Measurements from ENCODE around the gene CHN2.

Gene CHN2

GRCh38 chr7:29287366-29287765 lies 92.8 kb downstream of the CHN2 start:
- DNase-seq: no peak

GRCh38 chr7:29288181-29289091 lies 93.9 kb downstream of the CHN2 start:
- DNase-seq: no peak

GRCh38 chr7:29289156-29290021 lies 94.8 kb downstream of the CHN2 start:
- no peak for DNase-seq

- no peak for DNase-seq
Measured at GRCh38 chr7:29290829-29291228, 96.3 kb downstream of the CHN2 start.

GRCh38 chr7:29291723-29292618 lies 97.4 kb downstream of the CHN2 start:
- DNase-seq: no peak

GRCh38 chr7:29292886-29293658 lies 98.5 kb downstream of the CHN2 start:
- no peak for DNase-seq

GRCh38 chr7:29296421-29296820 lies 101.8 kb downstream of the CHN2 start:
- DNase-seq: no peak

- peak; percentile 32 to 33 for DNase-seq
Measured at GRCh38 chr7:29297194-29297890, 102.8 kb downstream of the CHN2 start.

GRCh38 chr7:29299086-29299485 lies 104.5 kb downstream of the CHN2 start:
- no peak for DNase-seq

- no peak for DNase-seq
Measured at GRCh38 chr7:29300026-29300480, 105.5 kb downstream of the CHN2 start.

- no peak for DNase-seq
Measured at GRCh38 chr7:29300649-29301048, 106.1 kb downstream of the CHN2 start.

GRCh38 chr7:29302666-29303395 lies 108.3 kb downstream of the CHN2 start:
- DNase-seq: no peak

GRCh38 chr7:29304756-29305155 lies 110.2 kb downstream of the CHN2 start:
- no peak for DNase-seq

- DNase-seq: no peak
Measured at GRCh38 chr7:29306319-29306991, 111.9 kb downstream of the CHN2 start.

GRCh38 chr7:29308424-29308823 lies 113.8 kb downstream of the CHN2 start:
- DNase-seq: no peak

- DNase-seq: no peak
Measured at GRCh38 chr7:29309041-29309854, 114.7 kb downstream of the CHN2 start.

- DNase-seq: no peak
Measured at GRCh38 chr7:29310625-29311024, 116.0 kb downstream of the CHN2 start.

GRCh38 chr7:29311314-29311713 lies 116.7 kb downstream of the CHN2 start:
- DNase-seq: no peak

GRCh38 chr7:29314148-29314547 lies 119.6 kb downstream of the CHN2 start:
- no peak for DNase-seq
